GM04503 (cell line): ENCODE results near the gene CCDC7.
"Not testable (repeated sequence)": the region's sequence is repeated elsewhere in the genome, so short reads cannot be mapped to it uniquely, and the experiment has no call there.

Source experiments
- DNase-seq: peaks from one replicate; pipeline ENCODE4 v3.0.0-alpha.2; 2012; ENCODE audit warnings: low read depth

Gene CCDC7

GRCh38 chr10:32454148-32454547, 8.2 kb downstream of the CCDC7 start:
- no peak for DNase-seq

- DNase-seq, result no peak
These were observed 13.2 kb downstream of the CCDC7 start for GRCh38 chr10:32459051-32459698.

GRCh38 chr10:32461203-32461602, 15.3 kb downstream of the CCDC7 start:
- DNase-seq, result no peak

GRCh38 chr10:32471232-32471631, 25.3 kb downstream of the CCDC7 start:
- DNase-seq, result no peak

GRCh38 chr10:32477499-32477898, 31.6 kb downstream of the CCDC7 start:
- no peak for DNase-seq

- no peak for DNase-seq
These were observed 35.7 kb downstream of the CCDC7 start for GRCh38 chr10:32481606-32482005.

- not testable (repeated sequence) for DNase-seq
These were observed 37.1 kb downstream of the CCDC7 start for GRCh38 chr10:32483019-32483502.

GRCh38 chr10:32488038-32488437, 42.1 kb downstream of the CCDC7 start:
- not testable (repeated sequence) for DNase-seq

GRCh38 chr10:32489158-32489557, 43.2 kb downstream of the CCDC7 start:
- DNase-seq, result no peak

GRCh38 chr10:32489901-32490300, 44.0 kb downstream of the CCDC7 start:
- peak; percentile 11 for DNase-seq

- DNase-seq, result not testable (repeated sequence)
These were observed 48.6 kb downstream of the CCDC7 start for GRCh38 chr10:32494562-32494961.

- DNase-seq, result not testable (repeated sequence)
These were observed 54.2 kb downstream of the CCDC7 start for GRCh38 chr10:32500136-32500535.

GRCh38 chr10:32501906-32502305, 56.0 kb downstream of the CCDC7 start:
- no peak for DNase-seq

- DNase-seq, result not testable (repeated sequence)
These were observed 60.0 kb downstream of the CCDC7 start for GRCh38 chr10:32505762-32506420.

GRCh38 chr10:32511599-32511998, 65.7 kb downstream of the CCDC7 start:
- no peak for DNase-seq

- DNase-seq, result no peak
These were observed 70.9 kb downstream of the CCDC7 start for GRCh38 chr10:32516567-32517495.

GRCh38 chr10:32530231-32530630, 84.3 kb downstream of the CCDC7 start:
- DNase-seq, result no peak

- no peak for DNase-seq
These were observed 92.3 kb downstream of the CCDC7 start for GRCh38 chr10:32538256-32538655.

- no peak for DNase-seq
These were observed 94.9 kb downstream of the CCDC7 start for GRCh38 chr10:32540691-32541470.

GRCh38 chr10:32548208-32548607, 102.3 kb downstream of the CCDC7 start:
- DNase-seq, result no peak

GRCh38 chr10:32556783-32557395, 110.9 kb downstream of the CCDC7 start:
- DNase-seq, result no peak
